Measurements from ENCODE around the gene PPM1A. TPM values are rescaled to one million over a fixed set of nuclear protein-coding genes. Genes with fewer than 3 reads are reported as not detected.

The PPM1A gene
- total RNA-seq, 1 donor from 2014 or later, result 35.5 TPM

Other genes with a start within 250 kb of the PPM1A start
- 24.7 and 39.8 TPM in 2 replicates for gene PCNX4, start 157.3 kb upstream of the PPM1A start, total RNA-seq
- 202 and 211 TPM in 2 replicates for gene DHRS7, start 83.8 kb upstream of the PPM1A start, total RNA-seq
- 1.0 and 1.3 TPM in 2 replicates for gene C14orf39, start 236.8 kb downstream of the PPM1A start, total RNA-seq